ENCODE measurements around the gene AFAP1.

AFAP1 gene

DNA sequence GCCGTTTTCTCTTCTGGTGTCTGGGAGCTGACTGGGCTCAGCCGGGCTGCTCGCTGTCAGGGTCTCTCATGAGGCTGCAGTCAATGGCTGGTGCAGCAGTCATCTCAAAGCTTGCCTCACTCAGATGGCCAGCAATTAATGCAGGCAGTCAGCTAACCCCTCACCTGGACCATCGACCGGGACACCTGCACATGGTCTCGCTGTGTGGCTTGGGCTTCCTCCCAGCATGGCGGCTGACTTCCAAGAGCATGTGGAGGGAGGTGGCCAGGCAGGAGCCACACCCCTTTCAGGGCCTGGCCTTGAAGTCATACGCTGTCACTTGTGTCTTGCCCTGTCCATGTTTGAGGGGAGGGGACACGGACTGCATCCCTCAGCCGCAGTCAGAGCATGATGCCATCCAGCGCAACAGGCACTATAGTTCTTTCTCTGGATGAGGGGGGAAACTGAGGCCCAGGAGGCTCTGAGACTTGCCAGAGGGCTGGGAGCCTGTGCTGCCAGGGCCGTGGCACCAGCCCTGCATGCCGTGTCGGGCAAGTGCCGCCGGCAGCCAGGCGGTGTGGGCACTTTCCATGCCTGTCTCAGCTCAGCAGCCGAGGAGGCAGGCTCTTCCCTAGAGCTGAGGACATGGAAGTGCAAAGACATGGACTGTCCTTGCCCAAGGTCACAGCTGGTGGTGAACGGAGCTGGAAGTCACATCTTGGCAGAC is 201.8 kb downstream of the AFAP1 start:
- H3K4me3 Mint-ChIP-seq: no peak overlapping the region
- H3K4me1 Mint-ChIP-seq: no peaks in the 10 kb centered on the region
- no peaks in the 10 kb centered on the region for H3K9me3 Mint-ChIP-seq
- H3K27me3 Mint-ChIP-seq: peaks cover 0 to 4% of the 10 kb centered on the region in 2 donors
- ATAC-seq (replicated peaks): no peak
- no peak overlapping the region for H3K27ac Mint-ChIP-seq
- no peaks in the 10 kb centered on the region for H3K36me3 Mint-ChIP-seq
- no peak for DNase-seq

DNA sequence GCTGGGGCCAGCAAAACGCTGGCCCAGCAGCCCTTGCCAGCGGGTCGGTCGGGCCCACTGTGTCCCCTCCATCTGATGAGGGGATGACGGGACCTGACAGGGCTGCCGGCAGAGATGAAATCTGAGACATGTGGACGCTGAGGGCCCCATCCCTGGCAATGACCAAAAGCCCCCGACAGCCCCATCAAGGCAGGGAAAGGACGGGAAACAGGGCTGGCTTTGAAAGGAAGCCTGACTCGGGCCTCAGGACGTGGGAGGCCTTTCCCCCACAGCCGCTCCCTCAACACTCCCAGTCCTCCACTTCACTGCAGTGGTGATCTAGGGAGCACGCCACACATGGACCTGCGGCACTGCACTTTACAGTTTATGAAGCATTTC is 202.4 kb downstream of the AFAP1 start:
- H3K9me3 Mint-ChIP-seq: no peaks in the 10 kb centered on the region
- no peak for ATAC-seq (replicated peaks)
- H3K36me3 Mint-ChIP-seq: no peaks in the 10 kb centered on the region
- peaks cover 0 to 4% of the 10 kb centered on the region in 2 donors for H3K27me3 Mint-ChIP-seq
- H3K4me3 Mint-ChIP-seq: no peak overlapping the region
- no peak for DNase-seq
- no peaks in the 10 kb centered on the region for H3K4me1 Mint-ChIP-seq
- no peak overlapping the region for H3K27ac Mint-ChIP-seq

DNA sequence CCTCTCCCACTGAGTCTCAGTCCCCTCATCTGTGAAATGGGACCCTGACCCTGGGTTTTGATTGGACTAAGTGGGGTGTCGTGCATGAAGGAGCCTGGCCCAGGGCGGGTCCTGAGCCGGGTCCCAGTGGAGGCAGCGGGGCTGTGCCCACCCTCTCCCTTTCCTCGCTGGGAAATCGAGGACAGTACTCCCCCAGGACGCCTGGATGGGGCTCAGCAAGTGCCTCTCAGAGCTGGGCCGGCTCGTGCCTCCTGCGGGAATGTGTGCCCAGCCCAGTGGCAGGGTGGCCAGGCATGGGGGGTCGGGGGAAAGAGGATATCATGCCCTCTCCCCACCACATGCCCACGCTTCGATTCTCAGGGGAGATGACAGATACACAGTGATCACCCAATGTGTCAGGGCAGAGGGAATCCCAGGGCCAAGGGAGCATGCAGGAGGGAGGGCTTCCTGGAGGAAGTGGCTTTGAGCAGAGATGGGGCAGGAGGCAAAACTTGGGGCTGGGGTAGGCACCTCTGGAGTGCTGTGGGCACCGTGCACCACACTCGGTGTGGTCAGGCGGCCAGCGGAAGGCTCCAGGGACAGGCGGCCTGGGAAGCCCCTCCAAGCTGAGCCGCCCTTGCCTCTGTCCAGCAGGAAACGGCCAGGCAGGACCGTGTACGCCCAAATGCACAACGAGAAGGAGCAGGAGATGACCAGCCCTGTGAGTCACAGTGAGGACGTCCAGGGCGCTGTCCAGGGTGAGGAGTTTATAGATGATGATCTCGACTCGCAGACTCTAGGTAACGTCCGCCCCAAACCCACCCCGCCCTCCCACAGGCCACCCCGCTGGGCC is 203.0 kb downstream of the AFAP1 start:
- DNase-seq: no peak
- Mint-ChIP-seq H3K4me1 (no peaks in the 10 kb centered on the region), H3K27ac (no peak overlapping the region), H3K4me3 (no peak overlapping the region), H3K9me3 (no peaks in the 10 kb centered on the region), H3K36me3 (no peaks in the 10 kb centered on the region), H3K27me3 (peaks cover 0 to 4% of the 10 kb centered on the region in 2 donors)
- ATAC-seq (replicated peaks): no peak

DNA sequence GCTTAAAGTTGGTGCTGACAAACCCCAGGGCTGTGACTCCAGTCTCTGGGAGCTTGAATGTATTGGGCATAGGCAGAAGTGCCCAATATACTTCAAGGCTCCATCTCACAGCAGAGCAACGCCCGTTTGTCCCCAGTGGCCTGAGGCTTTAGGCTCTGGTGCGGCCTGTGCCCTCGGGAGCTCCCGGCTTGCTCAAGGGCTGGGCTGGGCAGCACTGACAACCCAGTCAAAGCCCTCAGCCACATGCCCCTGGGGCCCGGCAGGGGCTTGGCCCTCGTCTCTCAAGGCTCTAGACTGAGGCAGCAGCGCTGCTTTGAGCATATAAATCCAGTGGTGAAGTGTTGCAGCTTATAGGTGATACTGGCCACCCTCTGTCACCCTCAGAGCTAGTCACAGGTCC is 203.7 kb downstream of the AFAP1 start:
- no peaks in the 10 kb centered on the region for H3K36me3 Mint-ChIP-seq
- peaks cover 0 to 4% of the 10 kb centered on the region in 2 donors for H3K27me3 Mint-ChIP-seq

DNA sequence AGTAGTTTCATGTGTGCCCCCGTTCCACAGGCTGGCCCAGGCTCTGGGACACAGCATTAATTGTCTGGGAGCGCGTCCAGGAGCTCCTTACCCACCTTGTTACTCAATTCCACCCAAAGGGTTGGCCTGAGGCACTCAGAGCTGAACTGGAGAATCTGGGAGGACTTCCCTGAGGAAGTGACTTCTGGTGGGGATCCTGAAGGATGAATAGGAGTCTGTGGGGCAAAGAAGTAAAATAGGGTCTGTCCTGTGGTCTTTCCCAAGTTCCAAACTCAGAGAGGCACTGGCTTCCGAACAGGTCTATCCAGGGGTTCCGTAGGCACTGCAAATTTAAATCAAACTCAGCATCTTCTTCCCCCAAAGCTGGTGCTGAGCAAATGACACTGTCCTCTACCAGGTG is 204.3 kb downstream of the AFAP1 start:
- H3K4me1 Mint-ChIP-seq: no peaks in the 10 kb centered on the region
- no peak overlapping the region for H3K4me3 Mint-ChIP-seq
- peaks cover 0 to 4% of the 10 kb centered on the region in 2 donors for H3K27me3 Mint-ChIP-seq
- H3K27ac Mint-ChIP-seq: peak overlapping the region; percentile 31
- ATAC-seq (replicated peaks): no peak
- no peak for DNase-seq
- H3K36me3 Mint-ChIP-seq: no peaks in the 10 kb centered on the region
- no peaks in the 10 kb centered on the region for H3K9me3 Mint-ChIP-seq

More for the DNA sequence above, 203.7 kb downstream of the AFAP1 start:
- ATAC-seq (replicated peaks): no peak
- H3K4me1 Mint-ChIP-seq: no peaks in the 10 kb centered on the region
- no peak for DNase-seq
- no peak overlapping the region for H3K4me3 Mint-ChIP-seq
- H3K9me3 Mint-ChIP-seq: no peaks in the 10 kb centered on the region
- no peak overlapping the region for H3K27ac Mint-ChIP-seq

DNA sequence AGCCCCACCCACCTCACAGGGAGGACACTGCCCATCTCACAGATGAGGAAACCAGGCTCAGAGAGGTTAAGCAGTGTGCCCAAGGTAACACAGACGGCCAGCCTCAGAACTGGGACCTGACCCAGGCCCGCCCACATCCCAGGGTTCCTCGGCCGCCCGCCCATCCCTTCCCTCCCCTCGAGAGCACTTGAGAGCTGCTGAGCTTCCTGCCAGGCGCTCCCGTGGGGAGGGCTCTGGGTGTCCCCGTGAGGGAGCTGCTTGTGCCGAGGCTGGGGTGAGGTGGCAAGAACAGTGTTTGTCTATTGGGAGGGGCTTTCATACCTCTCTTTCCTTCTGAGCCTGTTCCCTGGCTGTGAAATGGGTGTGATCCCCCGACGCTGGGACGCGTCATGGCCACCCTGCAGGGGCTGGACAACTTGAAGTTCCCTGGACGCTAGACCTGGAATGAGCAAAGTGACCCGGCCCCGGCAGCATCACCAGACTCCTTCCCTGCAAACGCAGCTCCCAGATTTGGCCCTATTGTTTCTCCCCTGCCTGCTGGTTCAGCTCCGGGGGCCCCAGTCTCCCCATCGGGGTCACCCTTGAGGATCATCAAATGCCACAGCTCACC is 204.9 kb downstream of the AFAP1 start:
- no peak for ATAC-seq (replicated peaks)
- Mint-ChIP-seq H3K27ac (no peak overlapping the region), H3K36me3 (no peaks in the 10 kb centered on the region), H3K4me3 (no peak overlapping the region), H3K27me3 (peaks cover 0 to 4% of the 10 kb centered on the region in 2 donors), H3K4me1 (no peaks in the 10 kb centered on the region), H3K9me3 (no peaks in the 10 kb centered on the region)
- no peak for DNase-seq

DNA sequence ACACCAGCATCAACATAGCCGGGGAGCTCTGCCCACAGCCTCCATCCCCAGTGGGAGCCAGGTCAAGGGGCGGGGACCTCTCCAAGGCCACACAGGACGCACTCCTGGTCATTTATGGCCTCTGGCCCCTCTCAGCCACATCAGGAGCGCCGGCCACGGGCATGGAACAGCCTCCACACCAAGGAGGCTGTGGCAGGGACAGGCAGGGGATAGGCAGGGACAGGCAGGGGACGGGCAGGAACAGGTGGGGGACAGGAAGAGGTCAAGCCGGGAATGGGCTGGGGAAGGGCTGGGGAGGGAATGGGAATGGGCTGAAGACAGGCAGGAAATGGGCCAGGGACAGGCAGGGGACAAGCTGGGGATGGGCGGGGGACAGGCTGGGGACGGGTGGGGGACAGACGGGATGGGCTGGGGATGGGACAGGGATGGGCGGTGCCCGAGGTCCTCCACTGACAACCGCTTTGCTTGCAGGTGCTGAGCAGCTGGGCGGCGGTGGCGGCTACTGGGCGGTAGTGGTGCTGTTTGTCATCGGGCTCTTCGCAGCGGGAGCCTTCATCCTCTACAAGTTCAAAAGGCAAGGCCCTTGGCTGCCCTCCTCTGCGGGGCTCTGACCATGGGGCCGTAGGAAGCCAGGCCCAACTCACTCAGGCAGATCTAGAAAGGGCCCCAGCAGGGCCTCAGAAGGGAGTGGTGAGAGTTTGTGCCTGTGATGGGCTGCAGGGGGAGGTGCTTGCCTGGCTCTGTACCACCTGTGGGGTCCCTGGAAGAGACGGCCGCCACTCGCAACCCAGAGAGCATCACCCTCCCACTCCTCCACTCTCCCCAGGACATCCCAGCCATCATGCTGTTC is 205.6 kb downstream of the AFAP1 start:
- no peaks in the 10 kb centered on the region for H3K9me3 Mint-ChIP-seq
- H3K27ac Mint-ChIP-seq: no peak overlapping the region
- peaks cover 0 to 6% of the 10 kb centered on the region in 2 donors for H3K27me3 Mint-ChIP-seq
- ATAC-seq (replicated peaks) (no peak), DNase-seq (no peak)
- H3K36me3 Mint-ChIP-seq: no peaks in the 10 kb centered on the region
- no peaks in the 10 kb centered on the region for H3K4me1 Mint-ChIP-seq
- H3K4me3 Mint-ChIP-seq: no peak overlapping the region

DNA sequence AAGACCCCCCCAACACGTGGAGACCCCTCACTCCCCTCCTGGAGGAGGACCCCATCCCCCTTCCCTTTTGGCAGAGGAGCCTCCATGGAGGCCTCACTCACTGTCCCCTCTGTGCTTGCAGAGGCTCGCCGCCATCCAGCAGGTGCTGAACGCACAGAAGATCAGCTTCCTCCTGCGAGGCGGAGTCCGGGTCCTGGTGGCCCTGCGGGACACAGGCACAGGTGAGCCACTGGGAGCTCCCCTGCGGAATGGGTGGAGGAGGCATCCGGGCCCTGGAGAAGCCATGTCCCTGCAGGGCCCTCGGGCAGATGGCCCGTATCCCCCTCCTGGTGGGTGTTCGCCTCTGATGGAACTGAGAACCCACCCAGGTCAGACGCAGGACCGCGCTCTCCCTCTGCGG is 206.5 kb downstream of the AFAP1 start:
- H3K36me3 Mint-ChIP-seq: no peaks in the 10 kb centered on the region
- DNase-seq (no peak), ATAC-seq (replicated peaks) (no peak)
- no peak overlapping the region for H3K4me3 Mint-ChIP-seq
- peaks cover 5 to 9% of the 10 kb centered on the region in 2 donors for H3K27me3 Mint-ChIP-seq
- H3K4me1 Mint-ChIP-seq: no peaks in the 10 kb centered on the region
- H3K9me3 Mint-ChIP-seq: no peaks in the 10 kb centered on the region
- H3K27ac Mint-ChIP-seq: no peak overlapping the region

DNA sequence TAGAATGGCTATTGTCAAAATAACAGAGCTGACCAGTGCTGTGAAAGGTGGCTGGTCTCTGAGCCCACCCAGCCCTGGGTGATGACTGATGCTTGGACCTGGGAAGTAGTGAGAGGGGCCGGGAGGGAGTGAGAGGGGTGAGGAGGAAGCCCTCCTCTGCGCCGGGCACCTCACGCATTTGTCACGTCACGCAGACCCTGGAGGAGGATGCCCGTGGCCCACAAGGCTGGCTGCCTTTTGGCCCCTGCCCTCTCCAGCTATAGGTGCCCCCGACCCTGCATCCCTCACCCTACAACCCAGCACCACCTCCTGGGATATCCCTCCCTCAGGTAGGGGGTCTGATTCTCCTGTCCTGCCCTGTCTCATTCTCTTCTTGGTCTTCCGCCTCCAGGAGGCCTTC is 207.4 kb downstream of the AFAP1 start:
- no peak overlapping the region for H3K4me3 Mint-ChIP-seq
- DNase-seq (no peak), ATAC-seq (replicated peaks) (no peak)
- peaks cover 5 to 9% of the 10 kb centered on the region in 2 donors for H3K27me3 Mint-ChIP-seq
- H3K9me3 Mint-ChIP-seq: no peaks in the 10 kb centered on the region
- no peaks in the 10 kb centered on the region for H3K36me3 Mint-ChIP-seq
- peak overlapping the region; percentile 37 for H3K27ac Mint-ChIP-seq
- H3K4me1 Mint-ChIP-seq: no peaks in the 10 kb centered on the region

DNA sequence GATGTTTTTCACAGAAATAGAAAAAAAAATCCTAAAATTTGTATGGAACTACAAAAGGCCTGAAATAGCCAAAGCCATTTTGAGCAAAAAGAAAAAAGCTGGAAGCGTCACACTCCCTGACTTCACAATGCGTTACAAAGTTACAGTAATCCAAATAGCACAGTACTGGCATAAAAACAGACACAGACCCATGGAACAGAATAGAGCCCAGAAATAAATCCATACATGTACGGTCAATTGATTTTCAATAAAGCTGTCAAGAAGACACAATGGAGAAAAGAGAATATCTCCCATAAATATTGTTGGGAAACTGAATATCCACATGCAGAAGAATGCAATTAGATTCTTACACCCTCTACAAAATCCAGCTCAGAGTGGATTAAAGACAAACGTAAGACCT is 208.2 kb downstream of the AFAP1 start:
- Mint-ChIP-seq H3K27ac (no peak overlapping the region), H3K27me3 (peaks cover 5 to 9% of the 10 kb centered on the region in 2 donors), H3K9me3 (no peaks in the 10 kb centered on the region), H3K4me3 (no peak overlapping the region), H3K4me1 (no peaks in the 10 kb centered on the region), H3K36me3 (no peaks in the 10 kb centered on the region)
- DNase-seq (no peak), ATAC-seq (replicated peaks) (no peak)

DNA sequence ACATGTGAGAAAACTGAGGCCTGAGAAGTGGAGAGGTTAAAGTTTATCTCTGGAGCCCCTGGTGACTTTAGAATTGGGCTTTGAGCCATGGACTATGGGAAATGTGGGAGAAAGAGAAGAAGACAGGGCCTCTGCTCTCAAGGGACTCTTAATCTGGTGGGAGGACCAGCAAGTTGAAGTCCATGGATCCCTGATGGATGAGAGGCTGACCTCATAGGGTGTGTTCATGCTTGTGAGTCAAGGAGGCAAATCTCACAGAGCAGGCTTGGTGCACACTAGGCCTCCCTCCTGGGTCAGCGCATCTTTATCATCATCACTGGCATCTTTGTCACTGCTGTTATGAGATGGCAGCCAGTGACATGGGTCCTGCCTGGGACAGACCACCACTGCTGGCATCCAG is 211.9 kb downstream of the AFAP1 start:
- no peak overlapping the region for H3K4me3 Mint-ChIP-seq
- DNase-seq (no peak), ATAC-seq (replicated peaks) (no peak)
- H3K4me1 Mint-ChIP-seq: no peaks in the 10 kb centered on the region
- peaks cover 11 to 12% of the 10 kb centered on the region in 2 donors for H3K9me3 Mint-ChIP-seq
- H3K27ac Mint-ChIP-seq: no peak overlapping the region
- H3K27me3 Mint-ChIP-seq: peaks cover 5 to 6% of the 10 kb centered on the region in 2 donors
- H3K36me3 Mint-ChIP-seq: no peaks in the 10 kb centered on the region

DNA sequence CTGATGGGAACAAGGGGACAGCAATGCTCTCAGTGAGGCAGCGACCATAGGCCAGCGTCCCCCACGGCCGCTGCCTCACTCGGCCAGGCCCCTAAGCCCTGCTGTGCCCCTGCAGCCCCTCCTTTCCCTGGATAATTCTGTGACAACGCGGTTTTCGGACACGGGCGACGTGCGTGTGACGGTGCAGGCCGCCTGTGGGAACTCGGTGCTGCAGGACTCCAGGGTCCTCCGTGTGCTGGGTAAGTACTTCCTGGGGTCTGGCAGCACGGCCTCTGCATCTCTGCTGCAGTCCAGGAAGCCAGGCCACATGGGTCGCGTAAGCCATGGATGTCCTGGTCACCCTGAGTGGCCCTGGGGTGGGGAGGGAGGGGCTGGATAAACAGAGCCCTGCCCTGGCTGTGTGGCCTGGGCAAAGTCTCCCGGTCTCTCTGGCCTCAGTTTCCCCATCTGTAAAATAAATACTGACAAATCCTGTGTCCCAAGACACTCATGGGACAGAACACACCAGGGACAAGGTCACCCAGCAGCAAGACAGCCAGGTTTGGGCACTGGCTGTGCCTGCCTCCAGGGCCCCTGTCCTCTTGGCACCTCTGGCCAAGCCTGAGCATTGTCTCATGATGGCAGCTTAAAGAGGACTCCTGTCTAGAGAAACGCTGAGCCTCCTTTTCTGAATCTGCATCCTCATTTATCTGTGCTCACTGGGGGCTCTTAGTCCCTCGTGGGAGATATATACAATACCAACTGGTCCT is 212.8 kb downstream of the AFAP1 start:
- DNase-seq (no peak), ATAC-seq (replicated peaks) (no peak)
- no peaks in the 10 kb centered on the region for H3K4me1 Mint-ChIP-seq
- H3K9me3 Mint-ChIP-seq: peaks cover 11 to 12% of the 10 kb centered on the region in 2 donors
- no peak overlapping the region for H3K4me3 Mint-ChIP-seq
- peaks cover 11 to 12% of the 10 kb centered on the region in 2 donors for H3K27me3 Mint-ChIP-seq
- H3K27ac Mint-ChIP-seq: no peak overlapping the region
- no peaks in the 10 kb centered on the region for H3K36me3 Mint-ChIP-seq

DNA sequence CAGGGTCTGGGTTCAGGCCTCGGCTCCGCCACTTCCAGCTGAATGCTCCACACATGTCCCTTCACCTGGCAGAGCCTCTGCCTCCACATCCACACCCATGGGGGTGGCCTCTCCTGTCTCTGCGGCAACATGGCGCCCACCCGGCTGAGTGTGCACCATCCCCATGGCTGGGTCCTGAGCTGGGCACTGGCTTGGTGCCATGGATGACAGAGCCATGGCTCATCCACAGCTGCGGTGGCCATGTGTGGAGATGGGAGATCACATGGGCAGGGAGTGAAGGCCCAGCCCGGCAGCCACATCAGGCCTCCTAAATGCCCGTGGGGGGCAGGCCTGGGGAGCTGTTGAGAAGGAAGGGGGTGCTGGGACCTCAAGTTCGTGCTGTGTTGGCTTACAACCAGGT is 213.7 kb downstream of the AFAP1 start:
- peaks cover 11 to 12% of the 10 kb centered on the region in 2 donors for H3K27me3 Mint-ChIP-seq
- ATAC-seq (replicated peaks) (no peak), DNase-seq (no peak)
- no peak overlapping the region for H3K27ac Mint-ChIP-seq
- H3K36me3 Mint-ChIP-seq: no peaks in the 10 kb centered on the region
- H3K9me3 Mint-ChIP-seq: peaks cover 11 to 12% of the 10 kb centered on the region in 2 donors
- H3K4me1 Mint-ChIP-seq: no peaks in the 10 kb centered on the region
- H3K4me3 Mint-ChIP-seq: no peak overlapping the region

Data from stimulated activated naive B cell treated with anti-CD40 and anti-IgM and Interleukin-4, amounts not matched to agents 10 μg/mL and 1 μg/mL and 100 μg/mL, for 72 hours (primary cell).